ENCODE measurements around the gene NLRC5.

Gene NLRC5

DNA sequence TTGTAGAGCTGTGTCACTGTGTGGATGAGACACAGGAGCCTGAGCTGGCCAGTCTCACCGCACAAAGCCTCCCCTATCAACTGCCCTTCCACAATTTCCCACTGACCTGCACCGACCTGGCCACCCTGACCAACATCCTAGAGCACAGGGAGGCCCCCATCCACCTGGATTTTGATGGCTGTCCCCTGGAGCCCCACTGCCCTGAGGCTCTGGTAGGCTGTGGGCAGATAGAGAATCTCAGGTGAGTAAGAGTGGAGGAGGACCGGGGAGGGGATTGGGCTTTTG lies 37.4 kb downstream of the NLRC5 start:
- DNase-seq: no peak

DNA sequence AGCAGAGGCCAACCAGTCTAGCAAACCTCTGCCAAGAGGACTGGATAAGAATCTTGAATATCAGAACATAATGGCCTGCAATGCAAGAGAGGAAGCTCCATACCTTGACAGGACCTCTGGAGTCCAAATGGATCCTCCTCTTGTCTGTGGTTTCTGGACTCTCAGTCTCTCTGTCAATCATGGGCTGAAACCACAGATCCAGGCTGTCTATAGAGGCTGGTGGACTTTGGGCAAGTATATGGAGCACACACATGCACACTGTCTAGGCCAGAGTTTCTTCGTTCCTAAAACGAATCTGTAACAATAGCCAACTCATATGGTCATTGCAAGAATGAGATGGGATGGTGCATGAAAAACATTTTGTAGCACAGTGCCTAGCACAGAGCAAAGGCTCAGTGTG lies 37.7 kb downstream of the NLRC5 start:
- DNase-seq: no peak

DNA sequence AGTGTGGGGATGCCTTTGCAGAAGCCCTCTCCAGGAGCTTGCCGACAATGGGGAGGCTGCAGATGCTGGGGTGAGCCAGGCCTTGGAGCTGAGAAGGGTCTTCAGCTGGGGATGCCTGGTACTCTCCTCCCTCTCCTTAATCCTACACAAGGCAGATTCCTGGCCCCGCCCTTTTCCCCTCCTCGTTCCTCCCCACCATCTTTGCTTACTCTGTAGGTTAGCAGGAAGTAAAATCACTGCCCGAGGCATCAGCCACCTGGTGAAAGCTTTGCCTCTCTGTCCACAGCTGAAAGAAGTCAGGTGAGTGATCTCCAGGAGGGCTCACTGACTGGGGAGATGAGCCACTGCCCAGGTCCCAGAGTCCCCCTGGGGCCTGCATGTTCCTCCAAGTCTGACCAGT lies 38.7 kb downstream of the NLRC5 start:
- no peak for DNase-seq

DNA sequence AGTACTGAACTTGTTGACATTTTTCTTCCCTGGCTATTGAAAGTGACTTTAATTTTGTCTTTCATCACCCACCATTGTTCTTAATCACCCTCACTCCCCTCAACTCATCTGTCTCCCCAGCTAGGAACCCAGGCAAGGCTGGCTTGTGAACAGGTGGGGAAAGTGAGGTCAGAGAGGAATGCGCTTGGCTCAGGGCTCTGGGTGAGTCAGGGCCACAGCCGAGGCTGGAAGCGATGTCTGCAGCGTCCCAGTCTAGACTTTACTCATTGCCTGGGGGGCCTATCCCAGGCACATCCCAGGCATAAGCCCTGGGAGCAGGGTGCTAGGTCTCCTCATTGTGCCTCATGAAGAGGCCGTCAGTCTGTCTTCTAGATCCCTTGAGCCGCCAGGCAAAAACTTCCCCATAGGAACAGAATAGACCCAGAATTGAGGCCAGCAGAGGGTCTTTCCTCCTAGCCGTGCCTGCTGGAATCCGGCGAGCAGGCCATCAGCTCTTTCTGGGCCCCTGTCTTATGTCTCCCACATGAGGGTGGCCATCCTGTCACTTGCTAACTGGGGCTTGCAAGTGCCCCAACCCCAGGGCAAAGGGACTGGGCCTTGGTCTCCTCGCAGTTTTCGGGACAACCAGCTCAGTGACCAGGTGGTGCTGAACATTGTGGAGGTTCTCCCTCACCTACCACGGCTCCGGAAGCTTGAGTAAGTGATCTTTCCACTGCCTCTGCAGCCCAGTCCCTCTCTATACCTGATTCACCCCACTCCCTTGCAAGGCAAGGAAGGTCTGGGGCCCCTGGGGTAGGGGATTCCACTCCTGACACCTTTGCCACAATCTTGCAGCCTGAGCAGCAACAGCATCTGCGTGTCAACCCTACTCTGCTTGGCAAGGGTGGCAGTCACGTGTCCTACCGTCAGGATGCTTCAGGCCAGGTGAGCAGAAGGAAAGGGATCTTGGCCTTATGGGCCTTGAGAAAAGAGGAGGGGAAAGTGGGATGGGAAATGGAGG lies 40.1 kb downstream of the NLRC5 start:
- DNase-seq: peak; percentile 42

DNA sequence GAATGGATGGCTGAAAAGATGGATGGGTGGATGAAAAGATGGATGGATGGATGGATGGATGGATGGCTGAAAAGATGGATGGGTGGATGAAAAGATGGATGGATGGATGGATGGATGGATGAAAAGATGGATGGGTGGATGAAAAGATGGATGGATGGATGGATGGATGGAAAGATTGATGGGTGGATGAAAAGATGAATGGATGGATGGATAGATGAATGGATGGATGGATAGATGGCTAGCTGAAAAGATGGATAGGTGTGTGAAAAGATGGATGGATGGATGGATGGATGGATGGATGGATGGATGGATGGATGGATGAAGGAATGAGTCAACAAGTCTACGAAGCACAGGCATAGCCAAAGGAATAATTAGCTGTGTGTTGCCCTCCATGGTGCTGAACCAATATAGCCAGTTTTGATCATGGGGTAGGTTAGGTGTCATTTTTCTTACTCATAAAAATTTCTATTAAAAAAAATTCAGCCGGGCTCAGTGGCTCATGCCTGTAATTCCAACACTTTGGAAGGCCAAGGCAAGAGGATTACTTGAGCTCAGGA lies 41.1 kb downstream of the NLRC5 start:
- DNase-seq: no peak

DNA sequence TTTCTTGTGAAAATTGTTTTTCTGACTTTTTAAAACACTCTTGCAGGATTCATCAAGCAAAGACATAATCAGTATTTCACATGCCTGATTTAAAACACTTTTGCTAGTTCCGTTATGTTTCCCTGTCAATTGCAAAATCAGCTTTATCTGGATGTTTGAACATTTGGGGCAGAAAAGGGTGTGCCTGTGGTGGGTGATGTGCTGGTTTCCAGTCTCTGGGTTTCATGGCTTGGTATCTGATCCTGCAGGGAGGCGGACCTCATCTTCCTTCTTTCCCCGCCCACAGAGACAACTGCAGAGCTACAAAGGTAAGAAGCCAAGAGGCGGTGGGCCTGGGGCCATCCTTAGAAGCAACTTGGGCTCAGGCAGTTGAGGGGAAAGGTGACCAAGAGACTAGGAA lies 41.8 kb downstream of the NLRC5 start:
- no peak for DNase-seq

DNA sequence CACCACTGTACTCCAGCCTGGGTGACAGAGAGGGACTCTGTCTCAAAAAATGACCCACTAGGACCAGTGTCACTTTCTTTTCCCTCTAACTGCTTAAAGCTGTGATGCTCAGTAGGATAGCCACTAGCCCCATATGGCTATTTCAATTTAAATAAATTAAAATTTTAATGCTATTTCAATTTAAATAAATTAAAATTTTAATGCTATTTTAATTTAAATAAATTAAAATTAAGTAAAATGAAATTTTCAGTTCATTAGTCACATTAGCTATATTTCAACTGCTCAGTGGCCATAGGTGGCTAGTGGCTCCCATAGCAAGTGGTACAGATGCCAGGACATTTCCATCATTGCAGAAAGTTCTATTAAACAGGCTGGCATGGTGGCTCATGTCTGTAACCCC lies 43.0 kb downstream of the NLRC5 start:
- no peak for DNase-seq

DNA sequence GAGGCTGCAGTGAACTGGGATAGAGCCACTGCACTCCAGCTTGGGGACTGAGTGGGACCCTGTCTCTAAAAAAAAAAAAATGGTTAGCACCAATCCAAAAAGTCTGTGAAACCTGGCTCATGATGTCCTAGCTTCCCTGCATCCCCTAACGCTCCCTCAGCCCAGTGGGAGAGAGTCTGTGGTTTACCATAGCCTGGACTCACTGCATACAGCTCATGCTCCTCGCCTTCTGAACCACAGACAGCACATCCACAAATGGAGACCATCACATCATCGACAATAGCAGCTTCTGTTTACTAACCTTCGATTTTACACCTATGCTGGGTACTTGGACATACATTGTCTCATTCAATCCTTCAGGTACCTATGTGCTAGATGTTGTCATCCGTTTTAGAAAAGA lies 43.6 kb downstream of the NLRC5 start:
- no peak for DNase-seq

DNA sequence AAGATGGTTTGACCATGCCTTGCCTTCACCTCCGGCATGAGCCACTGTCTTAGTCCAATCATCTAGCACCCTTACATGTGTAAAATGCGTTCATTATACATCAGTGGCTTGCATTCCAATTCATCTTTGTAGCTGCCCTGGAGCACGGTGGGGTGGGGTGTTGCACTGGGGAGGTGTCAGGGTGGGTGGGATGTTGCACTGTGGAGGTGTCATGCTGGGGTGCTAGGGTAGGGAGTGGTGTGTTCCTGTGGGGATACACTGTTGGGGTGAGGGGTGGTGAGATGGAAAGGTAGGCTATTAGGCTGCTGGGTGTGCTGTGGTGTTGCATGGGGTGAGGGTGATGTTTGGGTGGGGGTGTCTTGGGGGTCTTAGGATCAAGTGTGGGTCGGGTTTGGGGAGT lies 47.0 kb downstream of the NLRC5 start:
- DNase-seq: no peak

DNA sequence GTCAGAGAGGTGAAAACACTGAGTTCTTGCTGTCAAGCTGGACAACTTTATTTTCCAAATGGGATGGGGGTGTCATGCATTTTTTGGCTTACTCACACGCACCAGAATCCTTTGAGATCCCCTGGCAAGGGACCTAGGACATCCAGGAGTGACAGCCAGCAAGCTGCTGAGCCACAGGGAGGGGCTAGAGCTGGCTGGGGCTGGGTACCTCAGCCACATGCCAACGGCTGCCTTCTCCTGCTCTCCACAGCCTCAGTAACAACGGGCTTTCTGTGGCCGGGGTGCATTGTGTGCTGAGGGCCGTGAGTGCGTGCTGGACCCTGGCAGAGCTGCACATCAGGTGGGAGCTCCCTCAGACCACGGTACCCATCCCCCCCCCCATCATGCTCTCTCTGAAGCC lies 47.6 kb downstream of the NLRC5 start:
- DNase-seq: no peak

DNA sequence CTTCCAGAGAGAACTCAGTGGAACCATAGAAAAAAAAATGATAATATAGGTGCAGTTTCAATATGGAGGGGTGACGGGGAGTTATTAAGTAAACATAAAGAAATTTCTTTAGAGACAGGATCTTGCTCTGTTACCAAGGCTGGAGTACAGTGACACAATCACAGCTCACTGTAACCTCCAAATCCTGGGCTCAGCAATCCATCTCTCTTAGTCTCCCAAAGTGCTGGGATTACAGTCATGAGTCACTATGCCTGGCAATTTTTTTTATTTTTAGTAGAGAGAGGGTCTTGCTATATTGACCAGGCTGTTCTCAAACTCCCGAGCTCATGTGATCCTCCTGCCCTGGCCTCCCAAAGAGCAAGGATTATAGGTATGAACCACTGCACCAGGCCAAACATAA lies 48.8 kb downstream of the NLRC5 start:
- no peak for DNase-seq

DNA sequence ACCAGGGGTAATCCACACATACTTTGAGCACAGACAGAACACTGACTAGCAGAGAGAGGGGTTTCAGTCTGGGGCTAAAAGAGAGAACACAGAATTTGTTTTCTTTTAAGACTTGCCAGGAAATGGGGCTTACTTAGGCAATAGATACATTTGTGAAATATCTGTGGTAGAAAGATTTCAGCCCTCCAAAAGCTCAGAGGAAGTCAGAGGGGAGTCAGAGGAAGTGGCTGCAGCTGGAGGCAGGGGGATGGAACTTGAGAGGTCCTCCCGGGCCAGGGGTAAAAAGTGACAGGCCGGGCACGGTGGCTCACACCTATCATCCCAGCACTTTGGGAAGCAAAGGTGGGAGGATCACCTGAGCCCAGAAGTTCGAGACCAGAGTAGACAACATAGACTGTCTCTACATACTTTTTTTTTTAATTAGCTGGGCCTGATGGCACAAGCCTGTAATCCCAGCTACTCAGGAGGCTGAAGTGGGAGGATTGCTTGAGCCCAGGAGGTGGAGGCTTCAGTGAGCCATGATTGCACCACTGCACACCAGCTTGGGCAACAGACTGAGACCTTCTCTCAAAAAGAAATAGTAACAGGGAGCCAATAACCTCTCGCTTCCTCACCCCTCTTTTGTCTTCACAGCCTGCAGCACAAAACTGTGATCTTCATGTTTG lies 49.9 kb downstream of the NLRC5 start:
- DNase-seq: peak; percentile 40

DNA sequence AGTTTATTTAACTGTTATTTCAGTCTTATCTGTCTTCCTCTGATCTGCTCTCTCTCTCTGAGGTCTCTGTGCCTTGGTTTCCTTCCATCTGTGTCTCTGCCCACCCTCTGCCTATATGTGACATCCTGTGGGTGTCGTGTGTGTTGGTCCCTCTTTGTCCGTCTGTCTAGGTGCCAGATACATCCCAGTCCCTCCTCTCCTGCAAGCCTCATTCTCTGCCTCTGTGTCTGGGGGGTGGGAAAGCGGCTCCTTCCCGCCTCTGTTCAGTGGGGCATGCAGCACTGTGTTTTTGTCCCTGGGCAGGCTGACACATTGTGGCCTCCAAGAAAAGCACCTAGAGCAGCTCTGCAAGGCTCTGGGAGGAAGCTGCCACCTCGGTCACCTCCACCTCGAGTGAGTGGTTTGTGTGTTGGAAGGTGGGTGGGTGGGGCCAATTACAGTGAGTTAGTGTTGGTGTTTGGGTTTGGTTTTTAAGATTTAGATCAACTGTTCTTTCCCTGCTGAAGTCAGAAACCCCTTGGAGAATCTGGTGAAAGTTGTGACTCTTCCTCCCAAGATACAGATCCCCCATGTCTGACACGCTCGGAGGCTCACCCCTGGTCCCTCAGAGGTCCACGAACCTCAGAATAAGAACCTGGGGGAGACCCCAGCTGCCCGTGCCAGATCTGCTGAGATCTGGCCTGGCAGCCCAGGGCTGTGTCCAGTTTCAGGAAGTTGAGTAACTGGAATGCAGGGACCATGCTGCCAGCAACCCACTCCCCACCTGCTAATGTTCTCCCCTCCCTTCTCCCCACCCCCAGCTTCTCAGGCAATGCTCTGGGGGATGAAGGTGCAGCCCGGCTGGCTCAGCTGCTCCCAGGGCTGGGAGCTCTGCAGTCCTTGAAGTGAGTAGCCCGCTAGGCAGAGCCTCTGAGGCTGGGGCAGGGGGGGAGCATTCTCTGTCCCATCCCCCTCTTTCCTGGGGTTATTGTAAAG lies 52.1 kb downstream of the NLRC5 start:
- peak; percentile 84 for DNase-seq

DNA sequence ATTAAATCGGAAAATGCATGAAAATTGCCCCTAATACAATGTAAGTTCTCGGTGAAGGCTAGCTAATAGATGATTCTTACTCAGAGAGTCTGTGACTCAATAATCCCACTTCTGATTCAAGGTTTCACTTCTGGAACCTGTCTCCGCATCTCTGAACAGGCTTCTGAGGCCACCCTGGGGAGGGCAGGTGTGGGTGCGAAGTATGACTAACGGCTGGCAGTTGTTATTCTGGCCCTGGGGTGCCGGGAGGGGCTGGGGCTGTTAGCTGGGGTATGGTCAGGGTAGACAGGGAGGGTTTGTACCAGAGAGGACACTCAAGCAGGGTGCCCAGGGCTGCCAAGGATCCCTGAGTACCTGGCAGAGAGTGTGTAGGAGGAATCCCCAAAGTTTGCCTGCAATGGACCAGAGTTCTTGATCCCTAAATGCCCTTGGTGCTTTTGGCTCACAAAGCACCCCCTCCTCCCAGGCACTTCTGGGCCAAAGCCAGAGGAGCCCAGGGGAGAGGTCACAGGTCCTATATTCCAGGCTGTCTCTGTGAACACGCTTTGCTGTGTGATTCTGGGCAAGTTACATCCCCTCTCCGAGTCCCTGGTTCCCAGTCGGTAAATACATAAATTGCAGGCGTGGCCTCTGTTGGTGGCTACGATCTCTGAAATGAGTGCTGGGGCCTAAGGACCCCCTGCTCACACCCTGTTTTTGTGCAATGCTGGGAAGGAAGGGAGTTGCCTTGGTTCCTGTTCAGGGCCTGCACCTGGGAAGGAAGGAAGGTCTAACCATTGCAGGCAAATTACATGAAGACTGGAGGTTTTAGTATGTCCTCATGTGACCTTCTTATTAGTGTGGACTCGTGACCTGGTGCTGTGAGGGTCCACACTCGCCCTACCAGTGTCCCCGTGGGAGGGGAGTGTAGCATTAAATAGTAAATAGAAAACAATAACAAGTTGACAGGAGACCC lies 53.1 kb downstream of the NLRC5 start:
- DNase-seq: peak; percentile 70

DNA sequence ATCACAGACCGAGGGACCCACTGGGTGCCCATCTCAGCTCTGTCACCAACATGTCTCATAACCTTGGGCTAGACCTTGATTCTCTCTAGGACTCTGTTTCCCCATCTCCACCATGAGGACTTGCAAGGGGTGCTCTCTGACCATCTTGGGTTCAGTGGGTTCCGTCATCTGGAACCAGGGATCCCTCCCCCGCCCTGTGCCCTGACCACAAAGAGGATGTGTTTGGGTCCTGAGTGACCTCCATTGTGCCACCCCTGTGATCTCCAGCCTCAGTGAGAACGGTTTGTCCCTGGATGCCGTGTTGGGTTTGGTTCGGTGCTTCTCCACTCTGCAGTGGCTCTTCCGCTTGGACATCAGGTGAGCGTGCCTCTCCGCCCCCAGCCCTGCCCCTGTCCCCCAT lies 53.9 kb downstream of the NLRC5 start:
- DNase-seq: no peak

DNA sequence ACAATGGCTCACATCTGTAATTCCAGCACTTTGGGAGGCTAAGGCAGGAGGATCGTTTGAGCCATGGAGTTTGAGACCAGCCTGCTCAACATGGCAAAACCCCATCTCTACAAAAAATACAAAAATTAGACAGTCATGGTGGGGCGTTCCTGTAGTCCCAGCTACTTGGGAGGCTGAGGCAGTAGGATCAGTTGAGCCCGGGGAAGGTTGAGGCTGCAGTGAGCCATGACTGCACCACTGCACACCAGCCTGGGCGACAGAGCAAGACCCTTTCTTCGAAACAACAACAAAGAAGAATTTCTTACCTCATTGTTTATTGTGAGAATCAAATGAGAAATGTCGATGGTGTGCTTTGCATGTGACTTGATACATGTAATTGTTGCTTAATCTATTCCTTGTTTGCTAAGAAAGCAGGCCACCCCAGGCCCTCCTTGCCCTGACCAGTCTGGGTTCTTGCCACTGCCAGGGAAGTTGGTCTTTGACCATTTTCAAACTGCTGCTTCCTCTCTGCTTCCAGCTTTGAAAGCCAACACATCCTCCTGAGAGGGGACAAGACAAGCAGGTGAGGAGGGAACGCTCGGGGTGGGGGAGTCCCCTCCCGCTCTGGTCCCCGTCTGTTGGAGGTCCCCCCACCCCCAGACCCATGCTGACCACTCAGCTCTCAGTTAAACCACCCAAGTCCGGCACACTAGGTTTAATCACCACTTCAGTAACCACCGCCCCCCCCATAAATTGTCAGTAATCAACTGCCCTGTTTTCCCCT lies 55.8 kb downstream of the NLRC5 start:
- DNase-seq: no peak

DNA sequence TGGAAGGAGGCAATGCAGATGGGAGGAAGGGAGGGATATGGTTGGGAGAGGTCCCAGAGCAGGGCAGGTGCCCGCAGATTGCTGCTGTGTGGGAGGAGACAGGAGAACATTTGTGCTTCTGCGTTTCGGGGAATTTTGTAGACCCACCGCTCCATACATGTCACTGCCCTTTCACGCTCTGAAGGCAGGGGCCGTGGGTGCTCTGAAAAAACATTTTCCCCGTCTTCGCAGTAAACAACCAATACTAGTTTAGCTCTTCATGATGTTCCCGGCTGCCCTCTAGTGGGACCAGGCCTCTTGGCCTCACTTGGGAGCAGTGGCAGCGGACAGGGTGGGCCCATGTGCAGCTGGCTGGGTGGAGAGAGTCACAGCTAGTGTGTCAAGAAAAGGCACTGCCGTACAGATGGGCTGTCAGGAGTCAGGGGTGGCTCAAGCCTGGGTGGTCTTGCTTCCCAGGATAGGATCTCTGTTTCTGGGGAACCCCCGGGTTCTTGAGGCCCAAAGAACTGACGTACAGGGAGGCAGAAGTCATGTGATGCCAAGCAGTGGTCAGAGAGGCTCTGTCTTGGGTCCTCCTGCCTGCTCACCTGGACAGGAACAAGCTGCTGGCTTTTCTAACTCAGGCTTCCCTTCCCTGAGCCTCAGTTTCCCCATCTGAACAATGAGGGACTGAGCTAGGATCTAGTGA lies 56.5 kb downstream of the NLRC5 start:
- peak; percentile 40 for DNase-seq

DNA sequence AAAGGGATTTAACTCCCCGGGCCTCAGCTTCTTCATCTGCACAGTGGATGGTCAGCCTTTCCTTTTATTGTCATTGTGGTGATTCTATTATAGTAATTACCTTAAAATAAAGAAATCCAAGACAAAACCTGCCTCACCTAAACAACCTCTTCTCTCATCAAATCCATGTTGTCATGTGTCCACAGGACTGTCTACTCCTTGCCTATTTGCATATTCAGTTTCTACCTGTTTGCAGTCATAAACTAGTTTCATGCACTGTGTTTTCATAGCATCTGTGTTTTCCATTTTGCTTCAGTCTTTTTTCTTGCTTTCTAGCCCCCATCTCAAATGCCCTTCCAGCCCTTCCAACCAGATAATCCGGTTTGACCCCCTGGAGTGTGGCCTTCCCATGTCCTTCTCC lies 58.7 kb downstream of the NLRC5 start:
- DNase-seq: no peak

DNA sequence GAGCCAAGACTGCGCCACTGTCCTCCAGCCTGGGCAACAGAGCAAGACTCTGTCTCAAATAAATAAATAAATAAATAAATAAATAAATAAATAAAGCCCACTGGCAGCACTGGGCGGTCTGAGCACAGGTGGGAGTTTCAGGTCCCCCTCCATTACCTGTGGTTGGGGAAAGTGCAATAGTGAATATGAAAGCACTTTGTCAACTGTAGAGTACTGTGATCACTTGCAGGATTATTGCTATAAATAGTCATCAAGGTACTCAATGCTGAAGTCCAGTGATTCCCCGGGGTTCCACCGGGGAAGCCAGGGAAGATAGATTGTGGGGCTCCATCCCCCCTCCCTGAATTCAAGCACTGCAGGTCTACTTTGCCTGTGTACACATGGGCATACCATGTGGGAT lies 60.3 kb downstream of the NLRC5 start:
- DNase-seq: no peak

DNA sequence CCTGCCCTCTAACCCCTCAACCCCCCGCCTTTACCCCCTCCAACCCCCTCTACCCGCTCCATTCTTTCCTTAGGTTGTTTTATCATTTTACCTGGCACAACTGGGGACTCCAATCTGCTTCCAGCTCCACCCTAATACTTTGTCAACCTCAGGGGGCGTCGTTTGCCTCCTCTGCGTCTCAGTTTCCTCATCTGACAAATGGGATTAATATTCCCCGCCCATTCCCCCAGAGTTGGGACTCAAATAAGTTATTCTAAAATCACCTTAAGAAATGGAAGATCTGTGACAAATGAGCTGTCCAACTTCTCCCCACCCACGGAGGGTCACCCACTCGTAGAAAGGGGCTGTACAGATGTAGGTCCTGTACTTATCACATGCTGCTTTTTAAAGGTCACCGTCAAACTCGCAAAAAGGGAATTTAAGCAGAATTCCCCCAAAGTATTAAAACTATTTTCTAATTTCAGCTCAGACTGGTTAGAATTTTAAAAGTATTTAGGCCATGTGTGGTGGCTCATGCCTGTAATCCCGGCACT lies 62.4 kb downstream of the NLRC5 start:
- no peak for DNase-seq

Data from CD4-positive, alpha-beta T cell treated with Interleukin-12 subunit alpha and Interleukin-12 subunit beta, for 1 hour (primary cell).